Stimulated activated CD4-positive, alpha-beta T cell treated with anti-CD3 and anti-CD28 coated beads, Interleukin-15, amount 100 ng/mL, for 48 hours (primary cell): ENCODE data around the gene CSRP1.
A peak's percentile ranks its signal among the peaks of the same experiment; 100 is the strongest.
"Not testable (repeated sequence)": the region's sequence is repeated elsewhere in the genome, so short reads cannot be mapped to it uniquely, and the experiment has no call there.

Source experiments
- DNase-seq, 2 donors: peaks; one replicate each; pipeline ENCODE4 v3.0.0-alpha.2; 2020; ENCODE audit warnings: low read depth in 2 of 2

CSRP1 gene

DNA sequence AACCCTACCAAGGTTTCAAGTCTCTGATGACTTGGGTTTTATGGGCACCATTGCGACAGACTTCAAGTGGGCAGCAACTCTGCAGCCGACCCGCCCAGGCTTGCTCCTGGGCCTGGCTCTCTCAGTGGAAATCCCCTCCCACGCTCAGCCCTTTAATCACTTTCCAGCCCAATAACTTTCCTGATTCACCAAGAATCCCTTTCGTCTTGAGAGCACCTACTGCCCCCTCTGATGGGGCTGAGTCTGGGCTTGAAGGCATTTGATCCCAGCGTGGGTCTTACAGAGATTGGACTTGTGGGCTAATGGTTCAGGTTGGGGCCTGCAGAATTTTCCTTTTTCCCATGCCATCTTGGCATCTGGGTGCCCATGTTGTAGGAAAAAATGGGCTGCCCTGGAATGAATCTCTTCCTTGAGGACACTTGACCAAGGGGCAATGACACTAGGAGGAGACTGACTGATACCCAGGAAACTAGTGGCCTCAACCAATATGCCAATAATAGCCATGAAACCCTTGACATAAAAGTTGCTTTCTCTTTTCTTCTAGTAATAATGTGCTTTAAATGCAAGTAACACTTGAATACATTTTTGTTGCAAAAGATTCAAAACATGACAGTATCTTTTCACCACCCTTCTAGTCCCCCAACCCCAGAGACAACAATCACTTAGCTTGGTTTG lies 30.1 kb downstream of the CSRP1 start:
- no peak for DNase-seq

- DNase-seq: no peak
These were observed 30.8 kb downstream of the CSRP1 start for GRCh38 chr1:201475915-201476669.

- no peak for DNase-seq
These were observed 31.8 kb downstream of the CSRP1 start for GRCh38 chr1:201475130-201475529.

- no peak for DNase-seq
These were observed 33.6 kb downstream of the CSRP1 start for GRCh38 chr1:201473296-201473695.

DNA sequence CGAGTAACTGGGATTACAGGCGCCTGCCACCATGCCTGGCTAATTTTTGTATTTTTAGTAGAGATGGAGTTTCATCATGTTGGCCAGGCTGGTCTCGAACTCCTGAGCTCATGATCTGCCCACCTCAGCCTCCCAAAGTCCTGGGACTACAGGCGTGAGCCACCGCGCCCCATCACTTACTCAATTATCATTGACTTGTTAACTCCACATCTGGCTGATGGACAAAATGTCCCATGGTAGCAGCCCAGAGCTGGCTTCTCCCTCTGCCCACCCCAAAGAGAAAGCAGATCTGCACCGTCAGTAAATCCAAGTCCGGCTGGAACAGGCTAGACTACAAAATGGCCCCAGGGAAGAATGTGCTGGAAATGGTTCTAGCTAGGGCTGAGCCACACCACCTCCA lies 34.6 kb downstream of the CSRP1 start:
- DNase-seq: not testable (repeated sequence)

GRCh38 chr1:201471772-201472171 lies 35.2 kb downstream of the CSRP1 start:
- no peak for DNase-seq

DNA sequence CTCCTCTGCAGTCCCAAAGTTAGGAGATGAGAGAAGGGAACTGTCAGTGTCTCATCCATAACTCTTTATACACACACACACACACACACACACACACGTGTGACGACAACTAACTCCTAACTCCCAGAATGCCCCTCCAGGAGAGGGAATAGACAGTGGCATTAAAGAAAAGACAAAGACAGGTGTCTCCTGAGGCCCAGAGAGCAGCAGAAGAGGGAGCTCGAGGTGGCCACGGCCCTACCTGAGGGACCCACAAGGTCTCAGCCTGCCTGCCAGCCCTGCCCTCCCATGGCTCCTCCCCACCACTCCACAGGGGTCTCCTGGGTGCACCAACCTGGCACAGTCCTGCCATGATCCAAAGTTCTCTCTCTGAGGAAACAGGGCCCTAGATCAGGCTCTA lies 36.3 kb downstream of the CSRP1 start:
- DNase-seq: no peak

DNA sequence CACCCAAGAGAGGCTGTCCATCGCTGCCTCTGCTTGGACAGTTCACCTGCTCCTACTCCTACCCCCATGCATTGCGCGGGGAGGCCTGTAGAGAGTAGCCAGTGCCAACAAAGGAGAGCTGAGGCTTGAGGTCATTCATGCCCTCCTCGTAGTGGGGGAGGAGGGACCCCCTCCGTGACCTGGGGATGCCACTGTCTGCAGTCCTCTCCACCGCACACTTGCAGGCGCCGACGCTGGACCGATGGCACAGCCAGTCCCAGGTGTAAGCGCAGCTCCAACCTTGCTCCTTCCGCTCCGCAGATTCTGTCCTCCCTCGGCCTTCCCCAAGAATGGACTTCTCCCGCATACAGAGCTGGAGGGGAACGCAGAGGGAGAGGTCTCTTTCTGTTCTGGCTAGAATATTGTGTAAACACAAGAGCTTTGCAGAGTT lies 37.3 kb downstream of the CSRP1 start:
- no peak for DNase-seq

DNA sequence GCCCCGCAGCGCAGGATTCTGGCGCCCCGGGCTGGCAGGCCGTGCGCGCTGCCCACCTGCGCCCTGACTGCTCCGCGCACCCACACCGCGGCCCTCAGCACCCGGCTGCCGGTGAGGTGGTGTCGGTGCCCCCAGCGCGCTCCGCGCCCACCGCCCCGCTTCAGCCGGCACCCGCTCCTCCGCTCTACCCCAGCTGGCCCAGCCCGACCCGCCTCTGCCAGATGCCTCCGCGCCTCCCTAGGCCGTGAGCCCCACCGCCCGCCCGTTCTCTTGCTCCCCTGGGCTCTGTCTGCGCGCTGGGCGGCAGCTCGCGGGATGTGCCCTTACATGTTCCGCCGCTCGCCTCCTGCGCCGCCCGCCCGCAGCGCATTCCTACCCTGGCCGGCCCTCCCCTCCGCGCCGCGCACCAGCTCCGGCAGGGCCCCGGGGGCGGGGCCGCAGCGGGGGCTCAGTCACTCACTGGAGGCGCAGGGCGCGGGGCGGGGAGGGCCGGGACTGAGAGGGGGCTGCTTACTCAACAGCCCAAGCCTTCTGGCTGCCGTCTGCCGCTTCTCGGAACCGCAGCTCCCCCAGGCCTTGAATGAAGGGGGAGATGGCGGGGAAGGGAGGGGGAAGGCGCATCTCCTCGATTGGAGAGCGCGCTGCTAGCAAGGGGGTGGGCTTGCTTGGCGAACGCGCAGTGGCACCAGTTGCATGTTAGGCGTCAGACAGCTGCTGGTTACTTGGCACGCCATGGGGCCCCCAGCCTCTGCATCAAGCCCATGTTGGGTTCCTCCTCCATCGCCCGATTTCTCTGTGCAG lies 37.9 kb downstream of the CSRP1 start, which contains the start of gene PHLDA3:
Gene PHLDA3, minus strand, starts transcription at position 345 of the 801 bp plus-strand sequence. CDS start 402 bp downstream, outside the sequence.
- peak in 1 of 2 donors; percentile 30 for DNase-seq

GRCh38 chr1:201468501-201468843 lies 38.5 kb downstream of the CSRP1 start:
- no peak for DNase-seq

DNA sequence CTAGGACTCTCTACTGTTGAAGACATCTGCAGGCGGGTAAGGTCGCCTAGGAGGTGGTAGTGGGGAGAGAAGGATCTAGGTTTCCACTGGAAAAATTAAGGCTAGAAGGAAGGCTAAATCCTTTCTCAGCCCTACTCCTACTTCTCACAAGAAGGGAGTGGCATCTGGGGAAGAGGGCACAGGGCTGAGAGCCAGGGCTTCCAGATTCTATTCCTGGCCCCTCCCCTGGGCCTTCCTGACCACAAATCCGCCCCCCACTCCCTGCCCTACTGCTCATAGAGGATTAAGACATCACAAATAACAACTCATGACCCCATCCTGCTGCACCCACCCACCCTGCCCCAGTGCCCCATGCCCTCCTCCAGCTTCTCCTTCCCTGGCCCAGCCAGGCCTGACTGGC lies 40.4 kb downstream of the CSRP1 start:
- DNase-seq: no peak

- no peak for DNase-seq
These were observed 41.1 kb downstream of the CSRP1 start for GRCh38 chr1:201465698-201466290.

DNA sequence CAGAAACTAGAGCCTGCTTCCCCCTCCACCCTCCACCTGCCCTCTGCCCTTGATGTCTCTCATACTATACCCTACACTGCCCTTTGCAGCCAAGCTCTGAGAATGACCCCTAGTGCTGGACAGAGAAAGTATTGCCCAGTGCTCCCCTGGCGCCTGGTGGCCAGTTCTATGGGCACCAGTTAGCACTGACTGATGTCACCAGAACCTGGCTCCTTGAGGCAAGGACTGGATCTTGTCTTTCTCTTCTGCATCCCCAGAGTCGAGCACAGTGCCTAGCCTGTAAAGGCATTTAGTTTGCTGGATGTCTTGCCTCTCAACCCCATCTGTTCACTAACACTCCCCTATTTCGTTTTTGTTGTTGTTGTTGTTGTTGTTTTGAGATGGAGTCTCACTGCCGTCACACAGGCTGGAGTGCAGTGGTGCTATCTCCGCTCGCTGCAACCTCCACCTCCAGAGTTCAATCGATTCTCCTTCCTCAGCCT lies 43.8 kb downstream of the CSRP1 start:
- no peak for DNase-seq

- DNase-seq: no peak
These were observed 45.1 kb downstream of the CSRP1 start for GRCh38 chr1:201461645-201462441.

DNA sequence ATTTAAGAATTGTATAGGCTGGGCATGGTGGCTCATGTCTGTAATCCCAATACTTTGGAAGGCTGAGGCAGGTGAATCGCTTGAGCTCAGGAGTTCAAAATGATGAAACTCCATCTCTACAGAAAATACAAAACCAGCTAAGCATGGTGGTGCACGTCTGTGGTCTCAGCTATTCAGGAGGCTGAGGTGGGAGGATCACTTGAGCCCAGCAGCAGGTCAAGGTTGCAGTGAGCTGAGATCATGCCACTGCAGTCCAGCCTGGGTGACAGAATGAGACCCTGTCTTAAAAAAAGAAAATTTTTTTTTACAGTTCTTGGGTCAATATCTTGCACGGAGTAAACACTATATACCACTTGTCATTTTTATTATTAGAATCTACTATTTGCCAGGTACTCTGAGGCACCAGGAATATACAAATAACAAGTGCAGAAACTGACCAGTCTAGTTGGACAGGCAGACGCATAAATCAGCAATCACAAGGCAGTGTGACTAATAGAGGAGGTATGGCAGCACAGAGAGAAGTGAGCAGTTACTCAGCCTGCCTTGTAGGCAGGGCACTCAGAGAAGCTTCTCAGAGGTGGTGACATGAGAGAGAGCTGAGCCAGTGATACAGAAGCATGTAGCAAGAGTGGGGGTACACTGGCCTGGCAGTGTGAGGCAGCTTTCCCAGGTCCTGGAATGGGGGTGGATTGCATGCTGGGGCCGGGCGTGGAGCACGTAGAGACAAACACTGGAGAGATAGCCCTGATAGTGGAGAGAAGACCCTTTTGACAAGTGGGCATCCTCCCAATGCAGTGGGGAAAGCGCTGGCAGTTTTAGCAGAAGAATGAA lies 45.9 kb downstream of the CSRP1 start:
- no peak for DNase-seq

GRCh38 chr1:201459775-201460174 lies 47.1 kb downstream of the CSRP1 start:
- no peak for DNase-seq

DNA sequence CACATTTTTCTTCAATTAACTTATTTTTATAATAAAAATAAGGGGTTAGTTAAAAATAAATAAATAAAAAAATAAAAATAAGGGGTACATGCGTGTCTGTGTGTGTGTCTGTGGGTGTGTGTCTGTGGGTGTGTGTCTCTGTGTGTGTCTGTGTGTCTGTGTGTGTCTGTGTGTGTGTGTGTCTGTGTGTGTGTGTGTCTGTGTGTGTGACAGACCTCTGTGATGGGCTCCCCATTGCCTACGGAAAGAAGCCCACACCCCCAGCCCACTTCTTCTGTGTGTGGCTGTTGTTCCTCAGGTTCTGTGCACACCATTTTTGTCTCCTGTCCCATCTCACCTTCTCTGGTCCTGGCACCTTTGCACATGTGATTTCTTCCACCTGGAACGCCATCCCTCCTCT lies 47.9 kb downstream of the CSRP1 start:
- no peak for DNase-seq

DNA sequence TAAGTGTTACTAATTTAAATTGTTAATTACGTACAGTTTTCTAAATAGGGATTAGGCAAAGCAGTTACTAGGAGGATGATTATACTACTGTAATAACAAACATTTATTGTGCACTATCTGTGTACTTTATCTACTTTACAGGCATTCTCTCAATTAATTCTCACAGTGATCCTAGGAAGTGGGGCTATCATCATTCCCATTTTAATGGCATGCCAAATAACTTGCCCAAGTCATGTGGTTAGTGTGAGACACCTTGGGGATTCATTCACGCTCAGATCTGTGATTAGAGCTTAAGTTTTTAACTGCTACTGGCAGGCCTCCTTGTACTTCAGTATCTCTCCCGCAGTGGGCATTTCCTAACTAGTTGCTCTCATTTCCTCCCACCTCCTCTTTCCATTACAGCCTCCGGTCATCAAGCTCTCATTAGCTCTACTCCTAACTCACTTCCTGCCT lies 49.4 kb downstream of the CSRP1 start:
- DNase-seq: no peak

GRCh38 chr1:201456499-201457309 lies 50.2 kb downstream of the CSRP1 start:
- DNase-seq: no peak
